Measurements from ENCODE around the gene NMUR2.

- TF ChIP-seq CTCF (IDR thresholded peaks at IDR 0.05; ENCODE audit: control extremely low read depth in 1 of 3, insufficient read depth in 1 of 3, low read depth in 1 of 3, low read length in 3 of 3) = peak in 1 of 3 experiments; percentile 13; a peak in 1 of 4 replicates
- TF ChIP-seq CEBPB (IDR thresholded peaks at IDR 0.05; ENCODE audit: low read depth, low read length) = no peak
- TF ChIP-seq SP1 (IDR thresholded peaks at IDR 0.05; ENCODE audit: low read depth, low read length) = no peak
- TF ChIP-seq YY1 (IDR thresholded peaks at IDR 0.05; ENCODE audit: low read depth, low read length) = no peak
- TF ChIP-seq EP300 (IDR thresholded peaks at IDR 0.05; ENCODE audit: borderline replicate concordance in 1 of 2, low read depth in 2 of 2, low read length in 2 of 2) = no peak
- TF ChIP-seq ATF3 (IDR thresholded peaks at IDR 0.05; ENCODE audit: insufficient read depth, low read depth, low read length) = no peak
- no peak for TF ChIP-seq POLR2A (IDR thresholded peaks at IDR 0.05; ENCODE audit: control extremely low read depth in 1 of 2, low read depth in 2 of 2, low read length in 2 of 2)
Measured at GRCh38 chr5:152443935-152444334, 38.9 kb upstream of the NMUR2 start.

Data from H1 (cell line).